Measurements from ENCODE around the gene GTPBP1. TPM values are rescaled to one million over a fixed set of nuclear protein-coding genes. Genes with fewer than 3 reads are reported as not detected.

The GTPBP1 gene
- total RNA-seq, 2 experiments from 2014 or later = 88.6 to 92.8 TPM

GRCh38 chr22:38694049-38694448 lies 11.7 kb upstream of the GTPBP1 start:
- no peak for DNase-seq
- H3K4me1 Mint-ChIP-seq = peaks cover 47% of the 10 kb centered on the region
- CTCF ChIA-PET = no interaction called here
- H3K27ac Mint-ChIP-seq = no peak overlapping the region
- H3K36me3 Mint-ChIP-seq (ENCODE audit: low read depth) = peaks cover 59% of the 10 kb centered on the region
- no peak for ATAC-seq
- no peaks in the 10 kb centered on the region for H3K9me3 Mint-ChIP-seq (ENCODE audit: low read depth)
- H3K4me3 Mint-ChIP-seq = no peak overlapping the region
- intact Hi-C loops (cut with DNase I, micrococcal nuclease) = no loop called here
- no peaks in the 10 kb centered on the region for H3K27me3 Mint-ChIP-seq
- POLR2A ChIA-PET = no interaction called here

GRCh38 chr22:38694940-38695339 lies 10.8 kb upstream of the GTPBP1 start:
- no peak for DNase-seq
- Mint-ChIP-seq H3K4me3 (no peak overlapping the region), H3K27me3 (no peaks in the 10 kb centered on the region), H3K9me3 (ENCODE audit: low read depth) (no peaks in the 10 kb centered on the region), H3K27ac (peak overlapping the region; percentile 76), H3K4me1 (peaks cover 53% of the 10 kb centered on the region), H3K36me3 (ENCODE audit: low read depth) (peaks cover 61% of the 10 kb centered on the region)
- intact Hi-C loops (cut with DNase I, micrococcal nuclease) = no loop called here
- POLR2A ChIA-PET = no interaction called here
- CTCF ChIA-PET = interaction anchor here (2.9 kb wide), 1 partner anchor 13 kb away, joined by 25 read pairs; the partner anchor contains the start of gene TOMM22
- ATAC-seq = no peak

GRCh38 chr22:38696606-38697424 lies 8.9 kb upstream of the GTPBP1 start:
- Mint-ChIP-seq H3K27ac (peak overlapping the region; percentile 95), H3K4me3 (peak overlapping the region; percentile 95), H3K4me1 (peaks cover 58% of the 10 kb centered on the region), H3K9me3 (ENCODE audit: low read depth) (no peaks in the 10 kb centered on the region), H3K36me3 (ENCODE audit: low read depth) (peaks cover 58% of the 10 kb centered on the region), H3K27me3 (no peaks in the 10 kb centered on the region)
- CTCF ChIA-PET = interaction anchor here (0.6 to 2.9 kb wide), 3 partner anchors 15 to 708 kb away, joined by 3 to 25 read pairs (median 3); partner anchors contain the start of gene TOMM22
- intact Hi-C loops (cut with DNase I, micrococcal nuclease) = loop anchor here (1.0 to 2.0 kb wide), 4 partner anchors 16 to 622 kb away; partner anchors contain the start of genes CBY1 (in 2 of the 2), FAM227A (in 2 of the 2), TOMM22 (in 2 of the 2) and RPL3 (in 1 of the 2)
- DNase-seq (peak; percentile 73), ATAC-seq (peak; percentile 74)
- POLR2A ChIA-PET = interaction anchor here (0.7 to 2.0 kb wide), 3 partner anchors 13 to 39 kb away, joined by 3 to 8 read pairs (median 3); partner anchors contain the start of gene TOMM22

GRCh38 chr22:38697425-38698089 lies 8.2 kb upstream of the GTPBP1 start:
- DNase-seq = no peak
- peaks cover 59% of the 10 kb centered on the region for H3K4me1 Mint-ChIP-seq
- peaks cover 57% of the 10 kb centered on the region for H3K36me3 Mint-ChIP-seq (ENCODE audit: low read depth)
- CTCF ChIA-PET = interaction anchor here (1.0 to 3.4 kb wide), 4 partner anchors 10 to 16 kb away, joined by 3 to 34 read pairs (median 14); partner anchors contain the start of gene TOMM22
- intact Hi-C loops (cut with DNase I, micrococcal nuclease) = loop anchor here (2.0 kb wide), 2 partner anchors 17 to 621 kb away; partner anchors contain the start of genes RPL3 (in 1 of the 2) and TOMM22 (in 1 of the 2)
- H3K4me3 Mint-ChIP-seq = peak overlapping the region; percentile 95
- no peaks in the 10 kb centered on the region for H3K27me3 Mint-ChIP-seq
- ATAC-seq = no peak
- POLR2A ChIA-PET = interaction anchor here (0.7 to 2.0 kb wide), 2 partner anchors 16 to 38 kb away, joined by 3 to 8 read pairs; partner anchors contain the start of gene TOMM22
- H3K9me3 Mint-ChIP-seq (ENCODE audit: low read depth) = no peaks in the 10 kb centered on the region
- peak overlapping the region; percentile 95 for H3K27ac Mint-ChIP-seq

GRCh38 chr22:38698407-38699094 lies 7.2 kb upstream of the GTPBP1 start:
- H3K9me3 Mint-ChIP-seq (ENCODE audit: low read depth) = no peaks in the 10 kb centered on the region
- H3K27me3 Mint-ChIP-seq = no peaks in the 10 kb centered on the region
- ChIA-PET CTCF (interaction anchor here (0.6 to 3.4 kb wide), 5 partner anchors 9 to 492 kb away, joined by 3 to 34 read pairs (median 3); partner anchors contain the start of gene TOMM22), POLR2A (interaction anchor here (0.6 to 2.2 kb wide), 3 partner anchors 16 to 730 kb away, joined by 3 to 13 read pairs (median 8); partner anchors contain the start of gene TOMM22)
- intact Hi-C loops (cut with DNase I, micrococcal nuclease) = no loop called here
- peaks cover 55% of the 10 kb centered on the region for H3K4me1 Mint-ChIP-seq
- no peak for DNase-seq
- peaks cover 49% of the 10 kb centered on the region for H3K36me3 Mint-ChIP-seq (ENCODE audit: low read depth)
- H3K4me3 Mint-ChIP-seq = peak overlapping the region; percentile 95
- peak overlapping the region; percentile 95 for H3K27ac Mint-ChIP-seq
- no peak for ATAC-seq

GRCh38 chr22:38699143-38699542 lies 6.6 kb upstream of the GTPBP1 start:
- peak overlapping the region; percentile 95 for H3K27ac Mint-ChIP-seq
- intact Hi-C loops (cut with DNase I, micrococcal nuclease) = no loop called here
- ATAC-seq = no peak
- no peak for DNase-seq
- H3K4me3 Mint-ChIP-seq = peak overlapping the region; percentile 95
- H3K9me3 Mint-ChIP-seq (ENCODE audit: low read depth) = no peaks in the 10 kb centered on the region
- H3K36me3 Mint-ChIP-seq (ENCODE audit: low read depth) = peaks cover 45% of the 10 kb centered on the region
- no peaks in the 10 kb centered on the region for H3K27me3 Mint-ChIP-seq
- ChIA-PET POLR2A (interaction anchor here (0.8 to 2.2 kb wide), 2 partner anchors 15 to 17 kb away, joined by 3 to 13 read pairs; partner anchors contain the start of gene TOMM22), CTCF (interaction anchor here (0.6 to 3.4 kb wide), 6 partner anchors 17 to 493 kb away, joined by 3 to 34 read pairs (median 3); partner anchors contain the start of gene TOMM22)
- H3K4me1 Mint-ChIP-seq = peaks cover 57% of the 10 kb centered on the region

GRCh38 chr22:38699784-38700183 lies 6.0 kb upstream of the GTPBP1 start:
- H3K27ac Mint-ChIP-seq = peak overlapping the region; percentile 95
- intact Hi-C loops (cut with DNase I, micrococcal nuclease) = loop anchor here in 1 of 2 experiments (1.0 to 10.0 kb wide), 7 partner anchors 43 to 1091 kb away; partner anchors contain the start of genes ATF4, CBX7, CBY1 and CSNK1E

GRCh38 chr22:38700270-38700788 lies 5.4 kb upstream of the GTPBP1 start:
- CTCF ChIA-PET = interaction anchor here (1.0 to 3.4 kb wide), 3 partner anchors 18 to 53 kb away, joined by 3 to 34 read pairs (median 4); partner anchors contain the start of gene TOMM22
- H3K4me1 Mint-ChIP-seq = peaks cover 59% of the 10 kb centered on the region
- H3K27ac Mint-ChIP-seq = peak overlapping the region; percentile 95
- H3K36me3 Mint-ChIP-seq (ENCODE audit: low read depth) = peaks cover 37% of the 10 kb centered on the region
- ATAC-seq = no peak
- peak overlapping the region; percentile 95 for H3K4me3 Mint-ChIP-seq
- H3K9me3 Mint-ChIP-seq (ENCODE audit: low read depth) = no peaks in the 10 kb centered on the region
- intact Hi-C loops (cut with DNase I, micrococcal nuclease) = loop anchor here in 1 of 2 experiments (1.0 to 10.0 kb wide), 7 partner anchors 44 to 1092 kb away; partner anchors contain the start of genes ATF4, CBX7, CBY1 and CSNK1E
- no peaks in the 10 kb centered on the region for H3K27me3 Mint-ChIP-seq
- POLR2A ChIA-PET = interaction anchor here (2.2 kb wide), 1 partner anchor 18 kb away, joined by 13 read pairs; the partner anchor contains the start of gene TOMM22
- DNase-seq = no peak

More at GRCh38 chr22:38699784-38700183, 6.0 kb upstream of the GTPBP1 start:
- DNase-seq = no peak
- H3K4me1 Mint-ChIP-seq = peaks cover 60% of the 10 kb centered on the region
- no peaks in the 10 kb centered on the region for H3K27me3 Mint-ChIP-seq
- ChIA-PET CTCF (interaction anchor here (1.0 to 3.4 kb wide), 4 partner anchors 17 to 53 kb away, joined by 3 to 34 read pairs (median 4); partner anchors contain the start of gene TOMM22), POLR2A (interaction anchor here (0.8 to 2.2 kb wide), 2 partner anchors 16 to 18 kb away, joined by 3 to 13 read pairs; partner anchors contain the start of gene TOMM22)
- no peaks in the 10 kb centered on the region for H3K9me3 Mint-ChIP-seq (ENCODE audit: low read depth)
- H3K4me3 Mint-ChIP-seq = peak overlapping the region; percentile 95
- ATAC-seq = no peak
- H3K36me3 Mint-ChIP-seq (ENCODE audit: low read depth) = peaks cover 42% of the 10 kb centered on the region

- ATAC-seq = peak; percentile 16
- H3K4me1 Mint-ChIP-seq = peaks cover 55% of the 10 kb centered on the region
- H3K4me3 Mint-ChIP-seq = peak within 1 kb of the TSS; percentile 95
- intact Hi-C loops (cut with DNase I, micrococcal nuclease) = loop anchor here in 1 of 2 experiments (1.0 to 10.0 kb wide), 11 partner anchors 20 to 1092 kb away; partner anchors contain the start of genes ATF4, CBX6, CBX7 and CBY1
- peaks cover 35% of the 10 kb centered on the region for H3K36me3 Mint-ChIP-seq (ENCODE audit: low read depth)
- H3K27ac Mint-ChIP-seq = peak within 1 kb of the TSS; percentile 99
- no peaks in the 10 kb centered on the region for H3K27me3 Mint-ChIP-seq
- H3K9me3 Mint-ChIP-seq (ENCODE audit: low read depth) = no peaks in the 10 kb centered on the region
- CTCF ChIA-PET = interaction anchor here (3.4 kb wide), 1 partner anchor 18 kb away, joined by 34 read pairs; the partner anchor contains the start of gene TOMM22
- DNase-seq = peak; percentile 99
- POLR2A ChIA-PET = interaction anchor here (2.2 kb wide), 1 partner anchor 19 kb away, joined by 13 read pairs; the partner anchor contains the start of gene TOMM22
These were observed 4.7 kb upstream of the GTPBP1 start, which contains the start of gene JOSD1 for GRCh38 chr22:38700789-38701628. JOSD1 (minus strand) TSS chr22:38700943; CDS start chr22:38699987, 956 bp downstream.

Data from activated CD4-positive, alpha-beta T cell treated with anti-CD3 and anti-CD28 coated beads for 36 hours (primary cell).